HG03064 (cell line): ENCODE measurements around the gene IL17RB.

Source experiments
- ATAC-seq: cut with Tn5 transposase; IDR thresholded peaks from one replicate; pipeline ENCODE4 v1.9.1; 2021; ENCODE audit warnings: low read depth; ENCODE audit not compliant: unreplicated experiment

The IL17RB gene

DNA sequence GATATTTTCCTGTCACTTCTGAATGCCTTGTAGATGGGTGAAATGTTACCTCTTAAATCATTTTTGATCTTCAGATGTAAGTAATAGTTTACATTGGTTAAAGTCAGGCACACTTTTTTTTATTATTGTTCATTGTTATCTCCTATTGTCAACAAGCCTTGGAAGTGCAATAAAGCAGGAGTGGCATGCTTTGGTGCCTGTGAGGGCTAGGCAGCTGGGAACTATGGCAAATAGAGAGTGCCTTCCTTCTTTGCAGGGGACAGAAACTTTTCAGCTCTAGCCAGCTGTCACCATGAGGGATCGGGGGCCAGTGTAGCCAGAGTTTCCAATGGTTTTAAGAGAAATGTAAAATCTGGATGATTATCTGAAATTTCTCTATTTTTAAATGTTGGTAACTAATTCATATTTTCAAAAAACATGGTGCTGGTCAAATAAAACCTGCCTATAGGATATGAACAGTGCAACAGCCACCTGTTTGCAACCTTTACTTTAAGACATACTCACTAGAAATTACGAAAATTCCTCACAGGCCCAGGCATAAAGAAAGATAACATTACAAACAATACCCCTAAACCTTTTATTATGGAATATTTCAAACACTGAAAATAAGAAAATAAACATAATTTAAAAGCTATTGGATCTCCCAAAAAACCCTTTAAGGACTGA is 54.4 kb downstream of the IL17RB start:
- ATAC-seq: no peak

DNA sequence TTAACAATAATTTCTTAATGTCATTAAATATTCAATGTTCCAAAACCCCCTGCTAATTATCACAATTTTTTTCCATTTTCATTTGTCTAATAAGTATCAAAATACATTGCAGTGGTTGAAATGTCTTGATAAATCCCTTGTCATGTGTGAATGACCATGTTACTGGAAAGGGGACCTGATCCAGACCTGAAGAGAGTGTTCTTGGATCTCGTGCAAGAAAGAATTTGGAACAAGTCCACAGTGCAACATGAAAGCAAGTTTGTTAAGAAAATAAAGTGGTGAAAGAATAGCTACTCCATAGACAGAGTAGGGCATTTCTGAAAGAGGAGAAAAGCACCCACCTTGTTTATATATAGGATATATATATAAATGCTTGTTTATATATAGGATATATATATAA is 55.7 kb downstream of the IL17RB start:
- no peak for ATAC-seq

DNA sequence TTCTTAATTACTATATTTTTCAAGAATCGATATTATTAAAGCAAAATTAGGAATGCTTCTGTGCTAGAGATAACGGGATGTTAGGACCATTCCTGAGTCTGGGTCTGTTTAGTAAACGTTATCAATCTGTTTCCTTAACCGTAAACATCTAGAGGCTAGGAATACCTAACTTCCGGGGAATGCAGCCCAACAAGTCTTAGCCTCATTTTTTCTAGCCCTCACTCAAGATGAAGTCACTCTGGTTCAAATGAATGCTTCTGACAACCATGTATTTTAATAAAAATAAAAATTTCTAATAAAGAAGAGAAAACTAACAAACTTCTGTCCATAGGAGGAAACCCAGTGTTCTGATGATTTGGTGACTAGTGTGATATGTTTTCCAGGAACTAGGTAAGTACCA is 56.3 kb downstream of the IL17RB start:
- ATAC-seq: no peak

DNA sequence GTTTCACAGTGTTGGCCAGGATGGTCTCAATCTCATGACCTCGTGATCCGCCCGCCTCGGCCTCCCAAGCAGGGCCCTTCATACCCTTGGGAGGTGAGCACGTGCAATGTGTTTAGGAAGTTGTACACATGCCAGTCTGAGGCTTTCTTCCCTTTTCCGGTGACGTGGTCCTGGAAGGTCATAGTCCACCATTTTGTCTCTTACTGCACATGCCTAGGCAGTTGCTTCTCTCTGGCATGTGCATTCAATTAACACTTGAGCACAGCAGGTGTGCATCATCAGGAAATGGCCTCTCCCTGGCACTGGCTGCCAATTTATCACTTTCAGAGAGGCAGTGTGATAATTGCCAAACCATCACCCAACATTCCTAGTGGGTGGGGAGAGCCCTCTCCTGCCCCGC is 67.0 kb downstream of the IL17RB start:
- ATAC-seq: no peak
